Adrenal gland (tissue), 19 donors: ENCODE data around the gene DCLK2. TPM values are rescaled to one million over a fixed set of nuclear protein-coding genes. Genes with fewer than 3 reads are reported as not detected.

Source experiments
- DNase-seq, 7 donors: peaks; one replicate each; pipeline ENCODE4 v3.0.0-alpha.2; 2019 to 2020
- H3K27ac ChIP-seq, 5 donors: fragments of 200-600 bp; sonication (generic) in 4 of 5; 1 replicate in 3 of 5; 2 replicates in 2 of 5; pipeline versions ENCODE4 v1.5.1 to v1.8.0; 2016 to 2020; ENCODE audit warnings: mild to moderate bottlenecking in 1 of 5
- H3K27me3 ChIP-seq: fragments of 200-600 bp; 2 replicates; pipeline ENCODE4 v1.8.0; 2021
- H3K36me3 ChIP-seq, 2 donors: fragments of 200-600 bp; replicated peaks in 1 of 2; 1 replicate in 1 of 2; 2 replicates in 1 of 2; pipeline versions ENCODE4 v1.5.1 to v1.8.0; 2018 to 2022
- H3K4me1 ChIP-seq, 2 donors: fragments of 200-600 bp; replicated peaks in 1 of 2; 1 replicate in 1 of 2; 2 replicates in 1 of 2; pipeline versions ENCODE4 v1.5.1 to v1.8.0; 2018 to 2021
- H3K4me3 ChIP-seq, 4 donors: fragments of 200-600 bp; sonication (generic) in 3 of 4; one replicate each; pipeline ENCODE4 v1.5.1; 2016 to 2018
- H3K9me3 ChIP-seq, 3 donors: fragments of 200-600 bp; sonication (generic) in 1 of 3; replicated peaks in 1 of 3; 1 replicate in 2 of 3; 2 replicates in 1 of 3; pipeline versions ENCODE4 v1.5.1 to v1.8.0; 2016 to 2021
- POLR2A ChIP-seq, 2 donors: fragments of 450-650 bp; IDR thresholded peaks; one replicate each; pipeline ENCODE4 v1.6.1; 2017; ENCODE audit warnings: antibody characterized with exemption in 2 of 2, mild to moderate bottlenecking in 2 of 2, moderate library complexity in 1 of 2
- WGBS, 4 donors: extraction: QIAGEN DNeasy Blood & Tissue Kit in 2 of 4; methylation state at CpG; one replicate each; pipeline versions ENCODE4 v1.1.5 to v1.1.7; 2013 to 2017; 5-methylcytosine and 5-hydroxymethylcytosine counted together
- intact Hi-C, 2 donors: fragments of 100-400 bp; cut with DNase I; formaldehyde crosslinking; loops; one replicate each; pipeline versions ENCODE4 v1.14.1 to v1.15.0; 2022 to 2023
- long read RNA-seq, 10 donors: library from polyadenylated mRNA in 3 of 10; unstranded in 2 of 10; stranded (forward) in 1 of 10; transcript quantifications; one replicate each; pipeline ENCODE4 v2.0.0 and lab custom pipeline, GENCODE V29; 2021 to 2026
- polyA plus RNA-seq, 3 donors: library from polyadenylated mRNA; stranded (reverse); fragments of 200-250 nt in 2 of 3; fragments of 350-450 nt in 1 of 3; fragmentation: Illumina TruSeq in 1 of 3; extraction: RNeasy Lipid Tissue Mini Kit (QIAGEN cat#74804) in 1 of 3; gene quantifications; one replicate each; pipeline ENCODE4 v1.2.3, GENCODE V29; 2013 to 2014
- total RNA-seq, 9 donors: library from RNA; depleted of rRNA in 4 of 9; stranded (reverse); fragments of >200 nt in 4 of 9; fragments of 120-200 nt in 1 of 9; fragmentation: NEBNext Ultra II Directional in 1 of 9; extraction: Animal tissue kit (Norgen Biotek cat#: 25700) in 1 of 9; gene quantifications; one replicate each; pipeline versions ENCODE4 v1.1.0 to v1.2.4, GENCODE V29; 2013 to 2023
- TF ChIP-seq, protein P1 (sequence below), 6 experiments: fragments of 450-650 bp in 4 of 6; fragments of 200-600 bp in 2 of 6; sonication (generic) in 1 of 6; IDR thresholded peaks; 1 replicate in 5 of 6; 2 replicates in 1 of 6; pipeline versions ENCODE4 v1.5.1 to v1.8.0; 2016 to 2021; ENCODE audit warnings: antibody characterized with exemption in 6 of 6, mild to moderate bottlenecking in 2 of 6, moderate library complexity in 1 of 6
- donor health status: healthy with polysubstance abuse.
- donor health status: Bipolar disorder and iron deficiency.
- donor health status: DM: yes; HTN: yes; CAD: no.
- donor health status: DM: no; HTN: no; CAD: no.
- donor health status: DM: no; HTN: no; CAD: no.
- donor health status: DM: yes; HTN: yes; CAD: no.

Gene DCLK2
- total RNA-seq = 10 to 100 TPM in 2 of 9 donors, 1 to 10 TPM in 7; 2.9 to 11.4 (median 6.1) TPM
- 1 to 10 TPM; 3.1 to 8.1 (median 7.8) TPM for polyA plus RNA-seq
- long read RNA-seq, donor 1 = 0 reads
- long read RNA-seq, donor 2 = 0 reads
- long read RNA-seq, donor 3 = 0 reads
- long read RNA-seq, donor 4 = 0 reads
- long read RNA-seq, donor 5, full-length matches to known transcripts = 8 of 15 reads
- long read RNA-seq, donor 5, partial matches to known transcripts = 1 of 15 reads
- long read RNA-seq, donor 5, other reads (novel, unspliced or antisense) = 6 of 15 reads
- long read RNA-seq, donor 6, full-length matches to known transcripts = 1 of 3 reads
- long read RNA-seq, donor 6, partial matches to known transcripts = 1 of 3 reads
- long read RNA-seq, donor 6, other reads (novel, unspliced or antisense) = 1 of 3 reads
- long read RNA-seq, donor 7, partial matches to known transcripts = 5 of 5 reads
- long read RNA-seq, donor 7, other reads (novel, unspliced or antisense) = 0 of 5 reads
- long read RNA-seq, donor 8 = 0 reads
- long read RNA-seq, donor 9 = 0 reads
- long read RNA-seq, donor 10 = 0 reads

GRCh38 chr4:150078041-150078578 lies at the start of gene DCLK2:
Gene DCLK2, plus strand, starts transcription at chr4:150078445. Its CDS starts 583 bp downstream, at chr4:150079028.
- H3K4me1 ChIP-seq = peaks cover 9 to 17% of the 10 kb centered on the region in 2 donors
- peak within 1 kb of the TSS in 4 of 5 donors; percentile 56 to 93 (median 80) for H3K27ac ChIP-seq
- TF ChIP-seq POLR2A (IDR thresholded peaks at IDR 0.05) = peak; percentile 22 to 60
- TF ChIP-seq, protein P1, sequence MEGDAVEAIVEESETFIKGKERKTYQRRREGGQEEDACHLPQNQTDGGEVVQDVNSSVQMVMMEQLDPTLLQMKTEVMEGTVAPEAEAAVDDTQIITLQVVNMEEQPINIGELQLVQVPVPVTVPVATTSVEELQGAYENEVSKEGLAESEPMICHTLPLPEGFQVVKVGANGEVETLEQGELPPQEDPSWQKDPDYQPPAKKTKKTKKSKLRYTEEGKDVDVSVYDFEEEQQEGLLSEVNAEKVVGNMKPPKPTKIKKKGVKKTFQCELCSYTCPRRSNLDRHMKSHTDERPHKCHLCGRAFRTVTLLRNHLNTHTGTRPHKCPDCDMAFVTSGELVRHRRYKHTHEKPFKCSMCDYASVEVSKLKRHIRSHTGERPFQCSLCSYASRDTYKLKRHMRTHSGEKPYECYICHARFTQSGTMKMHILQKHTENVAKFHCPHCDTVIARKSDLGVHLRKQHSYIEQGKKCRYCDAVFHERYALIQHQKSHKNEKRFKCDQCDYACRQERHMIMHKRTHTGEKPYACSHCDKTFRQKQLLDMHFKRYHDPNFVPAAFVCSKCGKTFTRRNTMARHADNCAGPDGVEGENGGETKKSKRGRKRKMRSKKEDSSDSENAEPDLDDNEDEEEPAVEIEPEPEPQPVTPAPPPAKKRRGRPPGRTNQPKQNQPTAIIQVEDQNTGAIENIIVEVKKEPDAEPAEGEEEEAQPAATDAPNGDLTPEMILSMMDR (IDR thresholded peaks at IDR 0.05) = no peak
- peak; percentile 76 to 84 (median 78) for DNase-seq
- no peaks in the 10 kb centered on the region for H3K27me3 ChIP-seq
- no peaks in the 10 kb centered on the region for H3K9me3 ChIP-seq
- WGBS, 4 donors = 0 to 1% methylated on average over 60 to 67 of the region's 68 CpGs; no CpG with 5 or more reads in 2 of the 4 donors
- no peaks in the 10 kb centered on the region for H3K36me3 ChIP-seq
- intact Hi-C loops = loop anchor here in 1 of 2 donors (5.0 kb wide), 1 partner anchor 139 kb away; no protein-coding TSS in a partner anchor
- peak within 1 kb of the TSS in 3 of 4 donors; percentile 4 to 65 (median 52) for H3K4me3 ChIP-seq

DNA sequence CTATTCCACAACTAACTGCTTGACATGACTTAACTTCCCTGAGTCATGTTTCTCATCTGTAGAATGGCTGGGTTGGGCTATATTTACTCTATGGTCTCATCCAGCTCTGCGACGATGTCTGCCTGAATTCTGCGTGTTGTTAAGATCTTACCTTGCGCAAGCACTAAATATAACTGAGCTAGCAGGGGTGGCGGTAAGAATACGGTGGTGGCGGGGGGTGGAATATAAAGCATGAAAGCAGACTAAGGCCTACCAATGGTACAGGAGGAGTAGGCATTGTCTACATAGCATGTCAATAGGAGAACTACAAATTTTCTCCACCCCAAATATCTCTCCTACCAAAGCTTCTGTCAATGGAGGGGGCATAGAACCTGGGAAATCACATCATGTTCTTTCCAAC lies 45.7 kb upstream of the DCLK2 start:
- no peak for TF ChIP-seq POLR2A (IDR thresholded peaks at IDR 0.05)
- TF ChIP-seq, protein P1 (IDR thresholded peaks at IDR 0.05) = no peak
- 83 to 98% (median 84%) methylated on average over 7 of the region's 7 CpGs for WGBS, 4 donors

GRCh38 chr4:150033081-150033480 lies 45.2 kb upstream of the DCLK2 start:
- intact Hi-C loops = no loop called here
- 69 to 80% (median 75%) methylated on average over 4 of the region's 4 CpGs for WGBS, 4 donors
- no peak for DNase-seq
- TF ChIP-seq, protein P1 (IDR thresholded peaks at IDR 0.05) = no peak
- no peak for TF ChIP-seq POLR2A (IDR thresholded peaks at IDR 0.05)
- Histone ChIP-seq H3K27ac (no peak overlapping the region), H3K4me3 (no peak overlapping the region), H3K27me3 (no peaks in the 10 kb centered on the region), H3K4me1 (no peaks in the 10 kb centered on the region), H3K9me3 (no peaks in the 10 kb centered on the region), H3K36me3 (no peaks in the 10 kb centered on the region)

More for the DNA sequence above, 45.7 kb upstream of the DCLK2 start:
- Histone ChIP-seq H3K27me3 (no peaks in the 10 kb centered on the region), H3K4me1 (no peaks in the 10 kb centered on the region), H3K27ac (no peak overlapping the region), H3K4me3 (no peak overlapping the region), H3K9me3 (no peaks in the 10 kb centered on the region), H3K36me3 (no peaks in the 10 kb centered on the region)
- no peak for DNase-seq
- intact Hi-C loops = no loop called here

- intact Hi-C loops = no loop called here
- no peak overlapping the region for H3K27ac ChIP-seq
- TF ChIP-seq POLR2A (IDR thresholded peaks at IDR 0.05) = no peak
- TF ChIP-seq, protein P1 (IDR thresholded peaks at IDR 0.05) = no peak
- peak; percentile 14 to 53 (median 22) for DNase-seq
- no peaks in the 10 kb centered on the region for H3K27me3 ChIP-seq
- H3K9me3 ChIP-seq = no peaks in the 10 kb centered on the region
- 14 to 22% (median 19%) methylated on average over 2 of the region's 2 CpGs for WGBS, 4 donors
- no peaks in the 10 kb centered on the region for H3K36me3 ChIP-seq
- H3K4me3 ChIP-seq = no peak overlapping the region
- H3K4me1 ChIP-seq = no peaks in the 10 kb centered on the region
Observed at GRCh38 chr4:150033901-150034300, 44.3 kb upstream of the DCLK2 start.
